AG09319 (cell line): ENCODE measurements around the gene MTMR6.

ENCODE experiments used
- DNase-seq: peaks from one replicate; pipeline ENCODE4 v3.0.0-alpha.2; 2010; ENCODE audit warnings: low read depth; ENCODE audit errors: extremely low read depth
- CTCF ChIP-seq: IDR thresholded peaks from 2 replicates; pipeline ENCODE4 v1.5.1; 2011; ENCODE audit warnings: low read depth, mild to moderate bottlenecking, inconsistent platforms, low read length, moderate library complexity

The MTMR6 gene

GRCh38 chr13:25204863-25205262 lies 82.4 kb downstream of the MTMR6 start:
- no peak for DNase-seq
- TF ChIP-seq CTCF, result no peak

- no peak for DNase-seq
- TF ChIP-seq CTCF, result no peak
Observed at GRCh38 chr13:25203127-25203740, 84.1 kb downstream of the MTMR6 start.

- no peak for TF ChIP-seq CTCF
- DNase-seq, result no peak
Observed at GRCh38 chr13:25200783-25201182, 86.5 kb downstream of the MTMR6 start.

GRCh38 chr13:25198647-25199046 lies 88.6 kb downstream of the MTMR6 start:
- DNase-seq, result no peak
- no peak for TF ChIP-seq CTCF

GRCh38 chr13:25196971-25197370 lies 90.3 kb downstream of the MTMR6 start:
- TF ChIP-seq CTCF, result no peak
- DNase-seq, result no peak
